GM18508 (cell line): Measurements from ENCODE around the gene KLLN.
"Not testable (repeated sequence)": the region's sequence is repeated elsewhere in the genome, so short reads cannot be mapped to it uniquely, and the experiment has no call there.

ENCODE experiments used
- ATAC-seq: cut with Tn5 transposase; IDR thresholded peaks from one replicate; pipeline ENCODE4 v1.9.1; 2021; ENCODE audit warnings: moderate number of reproducible peaks; ENCODE audit not compliant: insufficient read depth, unreplicated experiment

KLLN gene, protein sequence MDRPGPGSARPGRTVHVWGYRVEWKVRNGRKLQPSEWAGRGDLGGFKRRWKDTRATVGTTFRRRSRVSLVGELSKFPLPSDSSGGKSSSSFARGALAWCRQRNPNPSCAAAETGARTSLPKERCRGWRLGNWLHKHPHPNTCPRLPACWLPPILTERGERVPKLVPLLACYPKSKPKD

DNA sequence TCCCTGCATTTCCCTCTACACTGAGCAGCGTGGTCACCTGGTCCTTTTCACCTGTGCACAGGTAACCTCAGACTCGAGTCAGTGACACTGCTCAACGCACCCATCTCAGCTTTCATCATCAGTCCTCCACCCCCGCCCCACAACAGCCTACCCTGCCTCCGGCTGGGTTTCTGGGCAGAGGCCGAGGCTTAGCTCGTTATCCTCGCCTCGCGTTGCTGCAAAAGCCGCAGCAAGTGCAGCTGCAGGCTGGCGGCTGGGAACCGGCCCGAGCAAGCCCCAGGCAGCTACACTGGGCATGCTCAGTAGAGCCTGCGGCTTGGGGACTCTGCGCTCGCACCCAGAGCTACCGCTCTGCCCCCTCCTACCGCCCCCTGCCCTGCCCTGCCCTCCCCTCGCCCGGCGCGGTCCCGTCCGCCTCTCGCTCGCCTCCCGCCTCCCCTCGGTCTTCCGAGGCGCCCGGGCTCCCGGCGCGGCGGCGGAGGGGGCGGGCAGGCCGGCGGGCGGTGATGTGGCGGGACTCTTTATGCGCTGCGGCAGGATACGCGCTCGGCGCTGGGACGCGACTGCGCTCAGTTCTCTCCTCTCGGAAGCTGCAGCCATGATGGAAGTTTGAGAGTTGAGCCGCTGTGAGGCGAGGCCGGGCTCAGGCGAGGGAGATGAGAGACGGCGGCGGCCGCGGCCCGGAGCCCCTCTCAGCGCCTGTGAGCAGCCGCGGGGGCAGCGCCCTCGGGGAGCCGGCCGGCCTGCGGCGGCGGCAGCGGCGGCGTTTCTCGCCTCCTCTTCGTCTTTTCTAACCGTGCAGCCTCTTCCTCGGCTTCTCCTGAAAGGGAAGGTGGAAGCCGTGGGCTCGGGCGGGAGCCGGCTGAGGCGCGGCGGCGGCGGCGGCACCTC, at the start of gene KLLN, which contains the start of gene PTEN:
Gene KLLN (minus strand): TSS at position 481 of the 891 bp plus-strand sequence. CDS start 1,046 bp downstream, outside the sequence.
Gene PTEN (plus strand): TSS at position 573 of the 891 bp plus-strand sequence. CDS start 845 bp downstream, outside the sequence.
- ATAC-seq: no peak

DNA sequence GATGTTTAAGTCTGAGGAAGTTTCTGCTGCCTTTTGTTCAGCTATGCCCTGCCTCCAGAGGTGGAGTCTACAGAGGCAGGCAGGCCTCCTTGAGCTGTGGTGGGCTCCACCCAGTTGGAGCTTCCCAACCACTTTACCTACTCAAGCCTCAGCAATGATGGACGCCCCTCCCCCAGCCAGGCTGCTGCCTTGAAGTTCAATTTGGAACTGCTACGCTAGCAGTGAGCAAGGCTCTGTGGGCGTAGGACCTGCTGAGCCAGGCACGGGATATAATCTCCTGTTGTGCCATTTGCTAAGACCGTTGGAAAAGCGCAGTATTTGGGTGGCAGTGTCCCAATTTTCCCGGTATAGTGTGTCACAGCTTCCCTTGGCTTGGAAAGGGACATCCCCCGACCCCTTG, 40.1 kb upstream of the KLLN start:
- not testable (repeated sequence) for ATAC-seq

DNA sequence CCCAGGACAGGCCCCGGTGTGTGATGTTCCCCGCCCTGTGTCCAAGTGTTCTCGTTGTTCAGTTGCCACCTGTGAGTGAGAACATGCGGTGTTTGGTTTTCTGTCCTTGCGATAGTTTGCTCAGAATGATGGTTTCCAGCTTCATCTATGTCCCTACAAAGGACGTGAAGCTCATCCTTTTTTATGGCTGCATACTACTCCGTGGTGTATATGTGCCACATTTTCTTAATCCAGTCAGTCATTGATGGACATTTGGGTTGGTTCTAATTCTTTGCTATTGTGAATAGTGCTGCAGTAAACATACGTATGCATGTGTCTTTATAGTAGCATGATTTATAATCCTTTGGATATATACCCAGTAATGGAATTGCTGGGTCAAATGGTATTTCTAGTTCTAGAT, 34.6 kb upstream of the KLLN start:
- ATAC-seq: not testable (repeated sequence)

DNA sequence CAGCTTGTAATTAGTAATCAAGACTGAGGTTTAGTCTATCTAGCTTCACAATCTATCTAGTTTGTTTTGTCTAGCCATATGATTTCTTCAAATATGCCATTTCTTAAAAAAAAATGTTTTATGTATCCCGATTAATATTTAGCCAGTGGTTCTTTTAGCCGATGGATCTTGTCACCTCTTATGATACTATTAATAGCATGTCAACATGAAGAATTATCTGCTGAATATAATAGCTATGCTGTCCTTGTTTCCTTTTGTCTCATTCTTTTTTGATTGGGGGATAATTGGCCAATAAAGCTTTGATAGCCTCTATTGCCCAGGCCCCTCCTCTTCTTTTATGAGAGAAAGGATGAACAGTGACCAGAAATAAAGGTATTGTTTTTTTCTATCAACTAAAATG, 32.9 kb upstream of the KLLN start:
- no peak for ATAC-seq

DNA sequence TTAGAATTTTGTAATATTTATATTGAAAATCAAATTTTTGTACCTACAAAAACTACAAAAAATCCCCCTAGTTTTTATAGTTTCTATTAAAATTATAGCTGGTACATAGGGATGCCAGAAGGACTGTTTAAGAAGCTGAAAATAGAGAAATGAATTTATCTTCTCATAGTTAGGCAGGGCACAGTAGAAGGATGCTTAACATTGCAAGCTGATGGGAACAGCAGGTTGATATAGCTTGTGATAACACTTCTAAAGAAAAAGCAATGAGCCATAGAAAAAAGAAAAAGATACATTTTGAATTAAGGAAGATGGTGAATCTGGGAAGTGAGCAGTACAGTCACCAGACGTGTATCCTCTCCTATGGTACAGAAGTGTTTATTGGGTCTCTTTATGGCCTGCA, 32.1 kb upstream of the KLLN start:
- no peak for ATAC-seq

DNA sequence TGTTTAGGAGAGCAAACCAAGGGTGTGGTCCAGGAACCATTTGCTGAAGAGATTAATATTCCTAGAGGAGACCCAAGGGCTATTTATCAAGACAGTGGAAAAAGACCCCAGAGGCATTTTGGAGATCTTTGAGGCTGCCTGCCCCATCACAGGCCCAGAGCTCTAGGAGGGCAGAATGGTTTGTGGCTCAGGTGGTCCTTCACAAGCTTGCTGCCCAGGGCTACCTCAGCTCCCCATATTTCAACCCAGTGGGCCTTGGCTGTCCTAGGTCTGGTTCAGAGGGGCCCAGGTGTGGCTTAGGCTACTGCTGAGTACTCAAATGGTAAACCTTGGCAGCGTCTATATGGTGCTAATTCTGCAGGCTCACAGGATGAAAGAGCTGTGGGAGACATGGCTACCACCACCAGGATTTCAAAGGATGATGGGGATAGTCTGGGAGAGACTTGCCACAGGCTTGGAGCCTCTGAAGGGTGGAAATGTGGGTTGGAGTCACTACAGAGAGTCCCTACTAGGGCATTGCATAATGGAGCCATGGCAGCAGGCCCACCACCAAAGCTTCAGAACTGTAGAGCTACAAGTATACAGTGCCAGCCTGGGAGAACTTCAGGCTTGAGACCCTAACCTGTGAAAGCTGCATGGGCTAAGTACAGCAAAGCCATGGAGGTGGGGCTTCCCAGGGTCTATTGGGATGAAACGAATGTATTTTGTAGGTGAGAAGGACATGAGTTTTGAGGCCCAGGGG, 24.4 kb upstream of the KLLN start:
- ATAC-seq: no peak

DNA sequence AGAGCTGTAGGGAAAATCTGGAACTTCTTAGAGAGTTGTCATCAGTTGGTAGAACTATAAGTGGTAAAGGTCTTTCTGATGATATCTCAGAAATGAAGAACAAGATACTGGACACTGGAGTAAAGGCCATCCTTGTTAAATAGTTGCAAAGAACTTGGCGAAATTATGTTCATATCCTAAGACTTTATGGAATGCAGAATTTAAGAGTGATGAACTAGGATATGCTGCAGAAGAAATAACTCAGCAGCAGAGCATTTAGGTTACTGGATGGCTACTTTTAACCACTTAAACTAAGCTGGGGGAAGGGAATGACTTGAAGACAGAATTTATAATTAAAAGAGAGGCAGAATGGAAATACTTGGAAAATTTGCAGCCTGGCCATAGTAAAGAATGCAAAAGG, 23.8 kb upstream of the KLLN start:
- no peak for ATAC-seq

DNA sequence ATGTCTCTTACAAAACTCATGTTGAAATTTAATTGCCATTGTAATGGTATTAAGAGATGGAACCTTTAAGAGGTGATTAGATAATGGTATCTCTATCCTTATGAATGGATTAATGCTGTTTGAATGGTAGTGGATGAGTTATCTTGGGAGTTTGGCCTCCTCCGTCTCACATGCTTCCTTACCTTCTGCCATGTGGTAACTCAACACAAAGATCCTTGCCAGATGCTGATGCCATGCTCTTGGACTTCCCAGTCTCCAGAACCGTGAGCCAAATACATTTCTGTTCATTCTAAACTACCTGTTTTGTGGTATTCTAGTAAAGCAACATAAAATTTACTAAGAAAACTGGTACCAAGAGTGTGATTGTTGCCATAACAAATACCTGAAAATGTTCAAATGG, 23.3 kb upstream of the KLLN start:
- no peak for ATAC-seq

DNA sequence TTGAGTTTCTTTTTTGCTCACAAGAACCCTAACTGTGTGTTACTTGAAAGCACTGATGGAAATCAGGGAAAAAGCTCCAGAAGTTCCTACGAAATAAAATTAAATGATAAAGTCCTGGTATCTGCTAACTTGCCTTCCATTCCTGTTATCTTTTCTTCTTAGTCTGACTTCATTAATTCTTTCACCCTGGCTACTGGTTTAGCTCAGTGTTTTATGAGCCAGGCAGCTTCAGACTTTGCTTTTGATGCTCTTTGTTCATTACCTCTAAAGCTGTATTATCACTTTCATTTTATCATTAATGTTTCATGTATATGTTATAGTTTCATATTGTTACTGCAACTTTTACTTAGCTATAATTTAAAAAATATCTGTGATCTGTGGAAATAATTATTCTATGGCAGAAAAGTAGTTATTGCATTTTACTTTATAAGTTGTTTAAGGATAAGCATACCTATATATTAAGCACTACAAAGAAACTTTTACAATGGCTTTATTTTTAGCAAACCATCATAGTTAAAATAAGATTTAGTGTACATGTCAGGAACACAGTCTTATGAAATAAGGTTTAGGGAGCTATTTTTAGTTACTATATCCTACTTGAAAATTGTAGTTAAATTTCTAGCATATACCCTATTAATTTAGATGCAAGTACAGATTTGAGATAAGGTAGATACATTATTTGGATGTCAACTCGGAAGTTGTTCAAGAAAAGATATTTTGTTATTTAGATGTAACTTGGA, 19.4 kb upstream of the KLLN start:
- no peak for ATAC-seq

DNA sequence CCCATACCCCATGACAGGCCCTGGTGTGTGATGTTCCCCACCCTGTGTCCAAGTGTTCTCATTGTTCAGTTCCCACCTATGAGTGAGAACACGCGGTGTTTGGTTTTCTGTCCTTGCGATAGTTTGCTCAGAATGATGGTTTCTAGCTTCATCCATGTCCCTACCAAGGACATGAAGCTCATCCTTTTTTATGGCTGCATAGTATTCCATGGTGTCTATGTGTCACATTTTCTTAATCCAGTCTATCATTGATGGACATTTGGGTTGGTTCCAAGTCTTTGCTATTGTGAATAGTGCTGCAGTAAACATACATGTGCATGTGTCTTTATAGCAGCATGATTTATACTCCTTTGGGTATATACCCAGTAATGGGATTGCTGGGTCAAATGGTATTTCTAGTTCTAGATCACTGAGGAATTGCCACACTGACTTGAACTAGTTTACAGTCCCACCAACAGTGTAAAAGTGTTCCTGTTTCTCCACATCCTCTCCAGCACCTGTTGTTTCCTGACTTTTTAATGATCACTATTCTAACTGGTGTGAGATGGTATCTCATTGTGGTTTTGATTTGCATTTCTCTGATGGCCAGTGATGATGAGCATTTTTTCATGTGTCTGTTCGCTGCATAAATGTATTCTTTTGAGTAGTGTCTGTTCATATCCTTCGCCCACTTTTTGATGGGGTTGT, 18.2 kb upstream of the KLLN start:
- ATAC-seq: not testable (repeated sequence)

DNA sequence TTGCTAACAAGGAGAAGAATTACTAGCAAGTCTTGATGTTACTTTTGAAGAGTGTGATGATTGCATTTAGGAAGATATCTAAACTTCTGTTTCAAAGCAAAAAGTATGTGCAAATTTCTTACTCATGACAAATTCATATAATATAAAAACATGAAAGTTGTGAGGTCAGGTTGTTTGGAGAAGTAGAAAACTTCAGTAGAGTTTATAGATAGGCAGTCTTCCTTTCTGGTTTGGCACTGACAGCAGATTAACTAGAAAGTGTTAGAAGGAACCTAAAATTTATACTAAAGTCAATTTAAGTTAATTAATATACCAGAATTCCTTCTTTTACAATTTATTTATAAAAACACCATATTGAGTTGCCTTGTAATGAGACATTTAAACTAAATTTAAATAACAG, 17.0 kb upstream of the KLLN start:
- ATAC-seq: no peak

DNA sequence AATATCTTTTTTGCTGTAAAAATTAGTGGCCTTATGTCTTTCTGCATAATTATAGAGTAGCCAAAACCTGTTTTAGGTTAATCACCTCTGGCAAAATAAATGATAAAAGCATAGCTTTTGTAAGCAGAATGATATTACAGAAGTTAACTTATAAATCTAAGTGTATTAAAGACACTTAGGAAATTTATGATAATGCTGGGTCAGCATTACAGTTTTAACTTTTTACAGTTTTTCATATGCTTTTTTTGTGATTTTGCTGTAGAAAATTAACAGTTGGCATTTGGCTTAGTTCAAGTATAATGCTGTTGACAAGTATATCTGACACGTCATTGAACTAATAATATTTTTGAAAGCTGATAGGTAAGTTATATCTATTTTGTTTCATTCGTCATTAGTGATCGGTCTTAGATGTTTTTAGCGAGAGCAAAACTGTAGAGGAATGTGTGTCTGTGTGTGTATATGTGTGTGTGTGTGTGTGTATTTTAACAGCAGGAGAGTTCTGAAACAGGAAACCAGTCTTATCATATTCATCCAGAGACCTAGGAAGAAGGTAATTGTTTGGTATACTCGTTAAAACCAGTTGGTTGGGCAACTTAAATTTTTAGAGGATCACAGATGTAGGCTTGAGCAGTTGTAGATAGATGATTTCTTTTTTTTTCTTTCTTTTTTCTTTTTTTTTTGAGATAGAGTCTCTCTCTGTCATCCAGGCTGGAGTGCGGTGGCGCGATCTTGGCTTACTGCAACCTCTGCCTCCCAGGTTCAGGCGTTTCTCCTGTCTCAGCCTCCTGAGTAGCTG, 15.5 kb upstream of the KLLN start:
- no peak for ATAC-seq

DNA sequence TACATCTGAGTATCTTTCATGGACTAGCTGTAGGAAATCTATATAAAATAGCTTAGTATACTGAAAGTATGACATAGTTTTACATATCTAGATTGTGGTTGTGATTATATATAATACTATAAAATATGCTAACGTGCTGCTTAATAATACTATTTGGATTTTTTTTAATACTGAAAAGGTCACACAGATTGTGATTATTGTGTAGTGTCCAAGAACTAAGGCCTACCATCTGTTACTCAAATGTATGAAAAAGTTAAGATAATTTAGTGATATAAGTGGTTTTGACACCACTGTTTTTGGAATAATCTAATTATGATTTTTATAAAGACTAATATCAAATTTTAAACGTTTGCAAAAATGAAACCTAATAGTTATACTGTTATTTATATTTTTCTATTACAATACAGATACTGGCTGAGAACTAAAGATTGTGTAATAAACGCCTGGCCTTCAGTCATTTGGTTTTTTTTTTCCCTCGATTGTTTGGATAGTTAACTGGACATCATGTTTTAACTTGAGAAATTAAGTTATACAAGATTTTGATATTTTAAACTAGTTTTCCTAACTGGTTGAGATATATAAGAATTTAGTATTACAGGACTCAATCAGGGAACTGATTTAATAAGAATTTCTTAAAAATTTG, 12.7 kb upstream of the KLLN start:
- ATAC-seq: no peak

DNA sequence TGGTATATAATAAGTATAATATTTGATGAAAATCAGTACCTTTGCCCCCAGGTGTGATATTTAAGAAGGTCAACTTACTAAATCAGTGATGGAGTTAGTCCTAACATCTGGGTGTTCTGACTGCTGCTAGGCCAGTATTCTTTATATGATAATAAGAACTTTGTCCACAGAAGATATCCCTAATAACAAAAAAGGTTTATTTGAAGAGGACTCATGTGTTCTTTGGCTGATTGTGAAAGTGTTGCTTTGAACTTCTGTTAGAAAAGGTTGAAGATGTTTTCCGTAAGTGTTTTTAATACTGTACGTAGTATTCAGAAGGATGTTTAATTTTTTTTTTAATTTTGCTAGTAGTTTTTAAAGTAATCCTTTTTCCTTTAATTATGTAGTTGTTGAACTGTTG, 10.3 kb upstream of the KLLN start:
- ATAC-seq: no peak

DNA sequence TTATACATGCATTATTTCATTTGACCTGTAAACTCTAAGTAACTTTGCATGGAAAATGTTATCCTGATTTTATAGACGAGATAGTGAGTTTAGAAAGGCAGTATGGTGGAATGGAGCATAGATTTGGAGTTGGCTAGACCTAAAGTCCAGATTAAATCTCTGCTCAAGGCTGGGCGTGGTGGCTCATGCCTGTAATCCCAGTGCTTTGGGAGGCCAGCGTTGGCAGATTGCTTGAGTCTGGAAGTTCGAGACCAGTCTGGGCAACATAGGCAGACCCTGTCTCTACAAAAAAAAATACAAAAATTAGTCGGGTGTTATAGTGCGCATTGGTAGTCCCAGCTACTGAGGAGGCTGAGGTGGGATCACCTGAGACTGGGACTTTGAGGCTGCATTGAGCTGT, 9.5 kb upstream of the KLLN start:
- ATAC-seq: no peak

DNA sequence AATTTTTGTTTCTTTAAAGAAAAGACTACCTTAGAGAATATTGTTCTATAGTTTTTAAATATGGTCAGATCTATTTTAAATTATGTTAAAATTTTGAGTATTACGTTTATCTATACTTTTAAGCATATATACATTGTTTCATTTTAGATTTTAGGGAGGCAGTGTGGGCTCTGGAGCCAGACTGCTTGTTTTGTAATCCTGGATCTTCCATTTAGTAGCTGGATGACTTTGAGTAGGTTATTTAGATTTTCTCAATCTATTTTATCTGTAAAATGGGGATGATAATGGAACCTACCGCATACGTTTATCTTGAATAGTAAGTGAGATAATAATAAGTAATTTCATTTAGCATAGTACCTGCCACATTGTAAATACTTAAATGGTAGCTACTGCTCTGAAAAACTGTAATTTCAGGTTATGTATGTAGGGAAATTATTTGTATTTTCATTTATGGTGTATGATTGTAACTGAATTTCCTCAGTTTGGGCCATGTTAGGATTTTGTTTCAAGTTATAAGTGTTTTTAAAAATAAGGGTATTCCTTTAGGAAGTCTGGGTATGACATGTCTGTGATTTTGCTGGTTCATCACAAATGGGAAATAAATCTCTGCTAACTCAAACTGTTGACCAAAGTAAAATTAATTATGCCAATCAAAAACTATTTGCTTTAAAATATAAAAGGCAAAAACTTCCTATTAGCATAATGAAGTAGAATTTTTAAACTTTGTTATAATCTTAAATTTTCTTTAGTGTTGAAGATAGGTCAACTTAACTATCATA, 6.6 kb upstream of the KLLN start:
- ATAC-seq: no peak

DNA sequence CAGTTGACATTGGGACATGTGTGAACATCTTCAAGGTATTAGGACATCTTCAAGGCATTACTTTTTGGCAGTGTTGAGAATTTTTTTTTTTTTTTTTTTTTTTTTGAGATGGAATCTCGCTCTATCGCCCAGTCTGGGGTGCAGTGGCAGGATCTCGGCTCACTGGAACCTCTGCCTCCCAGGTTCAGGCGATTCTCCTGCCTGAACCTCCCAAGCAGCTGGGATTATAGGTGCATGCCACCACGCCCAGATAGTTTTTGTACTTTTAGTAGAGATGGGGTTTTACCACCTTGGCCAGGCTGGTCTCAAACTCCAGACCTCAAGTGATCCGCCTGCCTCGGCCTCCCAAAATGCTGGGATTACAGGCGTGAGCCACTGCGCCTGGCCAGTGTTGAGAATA, 5.8 kb upstream of the KLLN start:
- ATAC-seq: not testable (repeated sequence)

DNA sequence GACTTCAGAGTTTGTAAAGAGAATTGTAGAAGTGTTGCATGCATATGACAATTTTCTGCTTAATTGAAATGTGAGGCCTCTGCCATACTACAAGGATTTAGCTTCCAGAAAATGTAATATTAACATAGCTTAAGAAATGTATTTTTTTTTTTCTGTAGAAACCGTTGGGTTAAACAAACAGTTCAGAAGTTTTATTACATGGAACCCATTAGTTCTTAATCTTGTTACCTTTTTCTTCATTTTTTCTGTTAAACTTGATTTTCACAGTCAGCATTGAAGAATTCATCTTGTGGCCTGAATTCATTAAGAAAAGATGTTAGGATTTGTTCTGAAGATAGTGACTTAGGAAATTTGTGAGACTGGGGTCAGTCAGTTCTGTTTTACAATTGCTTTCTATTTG, 4.9 kb upstream of the KLLN start:
- no peak for ATAC-seq
